ENCODE results near the gene BRINP1.

GRCh38 chr9:119284118-119284517 is 85.1 kb downstream of the BRINP1 start:
- TF ChIP-seq CTCF (conservative IDR thresholded peaks at IDR 0.05; ENCODE audit: low read length) (peak; percentile 48), EZH2phosphoT487 (IDR thresholded peaks at IDR 0.05; ENCODE audit: borderline replicate concordance, low read depth, low read length) (no peak)

Measured in OCI-LY7 (cell line).